H1 (cell line): Measurements from ENCODE around the gene CPE. TPM values are rescaled to one million over a fixed set of nuclear protein-coding genes. Genes with fewer than 3 reads are reported as not detected.

ENCODE experiments used
- SIN3A ChIP-seq, 2 experiments: IDR thresholded peaks in 1 of 2; conservative IDR thresholded peaks in 1 of 2; 2 replicates each; pipeline ENCODE4 v1.6.1; 2011 to 2012; ENCODE audit warnings: low read length in 2 of 2, improper control_type of control experiment in 1 of 2, low read depth in 1 of 2, mild to moderate bottlenecking in 1 of 2
- polyA plus RNA-seq, 7 experiments: library from polyadenylated mRNA; depleted of rRNA in 3 of 7; stranded (reverse) in 5 of 7; unstranded in 2 of 7; fragments of >200 nt in 5 of 7; fragments of 200-250 nt in 2 of 7; gene quantifications; 1 replicate in 5 of 7; 2 replicates in 1 of 7; 4 replicates in 1 of 7; pipeline versions ENCODE4 v1.2.1 to v1.2.3, GENCODE V29; 2011 to 2013; ENCODE audit warnings: missing spikeins in 2 of 7, mixed read lengths in 2 of 7
- total RNA-seq: library from RNA; stranded (reverse); fragmentation: NEBNext Ultra II Directional; extraction: Animal tissue kit (Norgen Biotek cat#: 25700); gene quantifications from 2 replicates; pipeline ENCODE4 v1.2.1, GENCODE V29; 2021
- TF ChIP-seq, protein P1 (sequence below): fragments of 300-600 bp; sonication (generic); IDR thresholded peaks from 2 replicates; pipeline ENCODE4 v1.7.1; 2012; ENCODE audit warnings: low read length, moderate library complexity, mild to moderate bottlenecking, inconsistent platforms; ENCODE audit not compliant: insufficient replicate concordance
- TF ChIP-seq, protein P2 (sequence below): IDR thresholded peaks from 2 replicates; pipeline ENCODE4 v1.6.1; 2011; ENCODE audit warnings: low read depth, mild to moderate bottlenecking, low read length; ENCODE audit not compliant: insufficient read depth

Gene CPE
- total and polyA plus RNA-seq, 2 of the 8 experiments (the other 6 are each of a cell fraction or from before 2014, with no cell fraction given): 9.4 to 10.2 TPM

DNA sequence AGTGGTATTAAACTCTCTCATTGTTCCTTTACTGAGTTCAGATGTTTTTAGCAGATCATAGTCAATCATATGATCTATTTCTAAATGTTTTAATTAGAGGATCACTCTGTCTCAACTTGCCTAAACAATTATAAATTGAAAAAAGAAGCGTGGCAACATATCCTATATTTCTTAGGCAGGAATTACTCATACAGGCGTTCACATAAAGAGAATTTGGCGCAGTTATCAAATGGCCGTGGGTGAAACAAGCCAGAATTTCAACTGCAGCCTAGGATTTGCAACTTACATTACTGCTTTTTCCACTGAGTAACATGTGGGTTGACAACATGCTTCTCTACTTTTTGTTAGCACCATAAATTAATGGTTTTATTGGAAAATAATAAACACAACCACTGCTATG is 141.3 kb downstream of the CPE start (continued):
- TF ChIP-seq, protein P1, sequence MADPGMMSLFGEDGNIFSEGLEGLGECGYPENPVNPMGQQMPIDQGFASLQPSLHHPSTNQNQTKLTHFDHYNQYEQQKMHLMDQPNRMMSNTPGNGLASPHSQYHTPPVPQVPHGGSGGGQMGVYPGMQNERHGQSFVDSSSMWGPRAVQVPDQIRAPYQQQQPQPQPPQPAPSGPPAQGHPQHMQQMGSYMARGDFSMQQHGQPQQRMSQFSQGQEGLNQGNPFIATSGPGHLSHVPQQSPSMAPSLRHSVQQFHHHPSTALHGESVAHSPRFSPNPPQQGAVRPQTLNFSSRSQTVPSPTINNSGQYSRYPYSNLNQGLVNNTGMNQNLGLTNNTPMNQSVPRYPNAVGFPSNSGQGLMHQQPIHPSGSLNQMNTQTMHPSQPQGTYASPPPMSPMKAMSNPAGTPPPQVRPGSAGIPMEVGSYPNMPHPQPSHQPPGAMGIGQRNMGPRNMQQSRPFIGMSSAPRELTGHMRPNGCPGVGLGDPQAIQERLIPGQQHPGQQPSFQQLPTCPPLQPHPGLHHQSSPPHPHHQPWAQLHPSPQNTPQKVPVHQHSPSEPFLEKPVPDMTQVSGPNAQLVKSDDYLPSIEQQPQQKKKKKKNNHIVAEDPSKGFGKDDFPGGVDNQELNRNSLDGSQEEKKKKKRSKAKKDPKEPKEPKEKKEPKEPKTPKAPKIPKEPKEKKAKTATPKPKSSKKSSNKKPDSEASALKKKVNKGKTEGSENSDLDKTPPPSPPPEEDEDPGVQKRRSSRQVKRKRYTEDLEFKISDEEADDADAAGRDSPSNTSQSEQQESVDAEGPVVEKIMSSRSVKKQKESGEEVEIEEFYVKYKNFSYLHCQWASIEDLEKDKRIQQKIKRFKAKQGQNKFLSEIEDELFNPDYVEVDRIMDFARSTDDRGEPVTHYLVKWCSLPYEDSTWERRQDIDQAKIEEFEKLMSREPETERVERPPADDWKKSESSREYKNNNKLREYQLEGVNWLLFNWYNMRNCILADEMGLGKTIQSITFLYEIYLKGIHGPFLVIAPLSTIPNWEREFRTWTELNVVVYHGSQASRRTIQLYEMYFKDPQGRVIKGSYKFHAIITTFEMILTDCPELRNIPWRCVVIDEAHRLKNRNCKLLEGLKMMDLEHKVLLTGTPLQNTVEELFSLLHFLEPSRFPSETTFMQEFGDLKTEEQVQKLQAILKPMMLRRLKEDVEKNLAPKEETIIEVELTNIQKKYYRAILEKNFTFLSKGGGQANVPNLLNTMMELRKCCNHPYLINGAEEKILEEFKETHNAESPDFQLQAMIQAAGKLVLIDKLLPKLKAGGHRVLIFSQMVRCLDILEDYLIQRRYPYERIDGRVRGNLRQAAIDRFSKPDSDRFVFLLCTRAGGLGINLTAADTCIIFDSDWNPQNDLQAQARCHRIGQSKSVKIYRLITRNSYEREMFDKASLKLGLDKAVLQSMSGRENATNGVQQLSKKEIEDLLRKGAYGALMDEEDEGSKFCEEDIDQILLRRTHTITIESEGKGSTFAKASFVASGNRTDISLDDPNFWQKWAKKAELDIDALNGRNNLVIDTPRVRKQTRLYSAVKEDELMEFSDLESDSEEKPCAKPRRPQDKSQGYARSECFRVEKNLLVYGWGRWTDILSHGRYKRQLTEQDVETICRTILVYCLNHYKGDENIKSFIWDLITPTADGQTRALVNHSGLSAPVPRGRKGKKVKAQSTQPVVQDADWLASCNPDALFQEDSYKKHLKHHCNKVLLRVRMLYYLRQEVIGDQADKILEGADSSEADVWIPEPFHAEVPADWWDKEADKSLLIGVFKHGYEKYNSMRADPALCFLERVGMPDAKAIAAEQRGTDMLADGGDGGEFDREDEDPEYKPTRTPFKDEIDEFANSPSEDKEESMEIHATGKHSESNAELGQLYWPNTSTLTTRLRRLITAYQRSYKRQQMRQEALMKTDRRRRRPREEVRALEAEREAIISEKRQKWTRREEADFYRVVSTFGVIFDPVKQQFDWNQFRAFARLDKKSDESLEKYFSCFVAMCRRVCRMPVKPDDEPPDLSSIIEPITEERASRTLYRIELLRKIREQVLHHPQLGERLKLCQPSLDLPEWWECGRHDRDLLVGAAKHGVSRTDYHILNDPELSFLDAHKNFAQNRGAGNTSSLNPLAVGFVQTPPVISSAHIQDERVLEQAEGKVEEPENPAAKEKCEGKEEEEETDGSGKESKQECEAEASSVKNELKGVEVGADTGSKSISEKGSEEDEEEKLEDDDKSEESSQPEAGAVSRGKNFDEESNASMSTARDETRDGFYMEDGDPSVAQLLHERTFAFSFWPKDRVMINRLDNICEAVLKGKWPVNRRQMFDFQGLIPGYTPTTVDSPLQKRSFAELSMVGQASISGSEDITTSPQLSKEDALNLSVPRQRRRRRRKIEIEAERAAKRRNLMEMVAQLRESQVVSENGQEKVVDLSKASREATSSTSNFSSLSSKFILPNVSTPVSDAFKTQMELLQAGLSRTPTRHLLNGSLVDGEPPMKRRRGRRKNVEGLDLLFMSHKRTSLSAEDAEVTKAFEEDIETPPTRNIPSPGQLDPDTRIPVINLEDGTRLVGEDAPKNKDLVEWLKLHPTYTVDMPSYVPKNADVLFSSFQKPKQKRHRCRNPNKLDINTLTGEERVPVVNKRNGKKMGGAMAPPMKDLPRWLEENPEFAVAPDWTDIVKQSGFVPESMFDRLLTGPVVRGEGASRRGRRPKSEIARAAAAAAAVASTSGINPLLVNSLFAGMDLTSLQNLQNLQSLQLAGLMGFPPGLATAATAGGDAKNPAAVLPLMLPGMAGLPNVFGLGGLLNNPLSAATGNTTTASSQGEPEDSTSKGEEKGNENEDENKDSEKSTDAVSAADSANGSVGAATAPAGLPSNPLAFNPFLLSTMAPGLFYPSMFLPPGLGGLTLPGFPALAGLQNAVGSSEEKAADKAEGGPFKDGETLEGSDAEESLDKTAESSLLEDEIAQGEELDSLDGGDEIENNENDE: no peak
- no peak for TF ChIP-seq SIN3A (conservative IDR thresholded peaks at IDR 0.05 in 1 of 2, IDR thresholded peaks at IDR 0.05 in 1 of 2; ENCODE audit: low read depth in 1 of 2, low read length in 2 of 2)
- TF ChIP-seq, protein P2, sequence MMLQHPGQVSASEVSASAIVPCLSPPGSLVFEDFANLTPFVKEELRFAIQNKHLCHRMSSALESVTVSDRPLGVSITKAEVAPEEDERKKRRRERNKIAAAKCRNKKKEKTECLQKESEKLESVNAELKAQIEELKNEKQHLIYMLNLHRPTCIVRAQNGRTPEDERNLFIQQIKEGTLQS: no peak
